Activated T-cell treated with anti-CD3 and anti-CD28 coated beads, Interleukin-2, amount 50 U/mL, for 72 hours (primary cell): ENCODE results near the gene GPR25. TPM values are rescaled to one million over a fixed set of nuclear protein-coding genes. Genes with fewer than 3 reads are reported as not detected.

Experiments used
- ATAC-seq, 2 donors: fragments of 150-1000 bp; cut with Tn5 transposase; replicated peaks in 1 of 2; 2 replicates each; pipeline ENCODE4 v1.10.0; 2021; ENCODE audit warnings: moderate library complexity in 2 of 2, mild to moderate bottlenecking in 1 of 2
- DNase-seq, 2 donors: peaks; one replicate each; pipeline ENCODE4 v3.0.0; 2021 to 2022; ENCODE audit warnings: mixed read lengths in 1 of 2
- H3K27ac Mint-ChIP-seq: one replicate; pipeline ENCODE4 v1.8.0; 2022; ENCODE audit warnings: mild to moderate bottlenecking, moderate library complexity, mixed read lengths
- H3K27me3 Mint-ChIP-seq: one replicate; pipeline ENCODE4 v1.8.0; 2022; ENCODE audit warnings: low read depth, mixed read lengths
- H3K36me3 Mint-ChIP-seq, 2 donors: one replicate each; pipeline ENCODE4 v1.8.0; 2022; ENCODE audit warnings: mixed read lengths in 2 of 2, mild to moderate bottlenecking in 1 of 2; ENCODE audit not compliant: insufficient read depth in 2 of 2
- H3K4me1 Mint-ChIP-seq: one replicate; pipeline ENCODE4 v1.8.0; 2022; ENCODE audit warnings: low read depth, mixed read lengths
- H3K4me3 Mint-ChIP-seq, 2 donors: one replicate each; pipeline ENCODE4 v1.8.0; 2022; ENCODE audit warnings: mild to moderate bottlenecking in 2 of 2, mixed read lengths in 2 of 2, moderate library complexity in 2 of 2
- H3K9me3 Mint-ChIP-seq, 2 donors: one replicate each; pipeline ENCODE4 v1.8.0; 2022; ENCODE audit warnings: mixed read lengths in 2 of 2
- total RNA-seq, 2 donors: library from RNA; stranded (reverse); gene quantifications; one replicate each; pipeline ENCODE4 v1.2.3, GENCODE V29; 2022

Gene GPR25
- total RNA-seq, 2 donors from 2014 or later, result not detected

DNA sequence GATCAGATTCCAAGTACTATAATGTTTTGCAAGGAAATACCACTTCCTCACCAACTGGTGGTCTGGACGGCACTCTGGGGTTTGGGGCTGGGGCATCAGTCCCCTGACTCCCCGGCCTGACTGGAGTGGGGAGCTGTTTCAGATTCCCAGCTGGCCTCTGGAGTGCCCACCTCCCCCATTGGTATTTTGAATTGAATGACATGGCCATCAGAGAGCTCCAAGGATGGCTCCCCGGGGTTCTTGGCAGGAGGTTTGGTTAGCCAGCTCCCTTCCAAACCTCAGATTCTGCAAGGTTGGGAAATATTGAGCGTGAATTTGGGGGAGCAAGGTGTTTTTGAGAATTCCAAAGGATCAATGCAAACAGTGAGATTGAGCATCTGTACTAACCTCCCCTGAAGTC lies 19.8 kb downstream of the GPR25 start:
- Mint-ChIP-seq H3K9me3 (no peaks in the 10 kb centered on the region), H3K27me3 (peaks cover 85% of the 10 kb centered on the region), H3K4me1 (peaks cover 46% of the 10 kb centered on the region), H3K27ac (no peak overlapping the region), H3K36me3 (no peaks in the 10 kb centered on the region), H3K4me3 (no peak overlapping the region)
- ATAC-seq (no peak), DNase-seq (no peak)

- ATAC-seq (no peak), DNase-seq (no peak)
- peaks cover 85% of the 10 kb centered on the region for H3K27me3 Mint-ChIP-seq
- H3K36me3 Mint-ChIP-seq, result no peaks in the 10 kb centered on the region
- no peak overlapping the region for H3K27ac Mint-ChIP-seq
- H3K4me1 Mint-ChIP-seq, result peaks cover 42% of the 10 kb centered on the region
- H3K4me3 Mint-ChIP-seq, result no peak overlapping the region
- H3K9me3 Mint-ChIP-seq, result no peaks in the 10 kb centered on the region
Observed at GRCh38 chr1:200892958-200893357, 20.2 kb downstream of the GPR25 start.

GRCh38 chr1:200893411-200893901 lies 20.7 kb downstream of the GPR25 start:
- H3K9me3 Mint-ChIP-seq, result no peaks in the 10 kb centered on the region
- H3K4me1 Mint-ChIP-seq, result peaks cover 37% of the 10 kb centered on the region
- H3K36me3 Mint-ChIP-seq, result no peaks in the 10 kb centered on the region
- H3K4me3 Mint-ChIP-seq, result no peak overlapping the region
- no peak overlapping the region for H3K27ac Mint-ChIP-seq
- DNase-seq (no peak), ATAC-seq (no peak)
- H3K27me3 Mint-ChIP-seq, result peaks cover 89% of the 10 kb centered on the region

- ATAC-seq, result no peak
- H3K4me3 Mint-ChIP-seq, result no peak within 1 kb of the TSS
- DNase-seq, result no peak
- no peaks in the 10 kb centered on the region for H3K9me3 Mint-ChIP-seq
- no peaks in the 10 kb centered on the region for H3K36me3 Mint-ChIP-seq
- H3K4me1 Mint-ChIP-seq, result peaks cover 23% of the 10 kb centered on the region
- no peak within 1 kb of the TSS for H3K27ac Mint-ChIP-seq
- peaks cover 94% of the 10 kb centered on the region for H3K27me3 Mint-ChIP-seq
Observed at GRCh38 chr1:200894712-200895442, 22.1 kb downstream of the GPR25 start, which contains the start of gene INAVA. Gene INAVA (plus strand): TSS chr1:200894900. CDS start chr1:200898401, 3,501 bp downstream.

- H3K4me3 Mint-ChIP-seq, result no peak overlapping the region
- peaks cover 17% of the 10 kb centered on the region for H3K4me1 Mint-ChIP-seq
- no peak for DNase-seq
- H3K27ac Mint-ChIP-seq, result no peak overlapping the region
- ATAC-seq, result no peak
- H3K36me3 Mint-ChIP-seq, result no peaks in the 10 kb centered on the region
- H3K9me3 Mint-ChIP-seq, result no peaks in the 10 kb centered on the region
- H3K27me3 Mint-ChIP-seq, result peaks cover 96% of the 10 kb centered on the region
Observed at GRCh38 chr1:200895443-200895789, 22.6 kb downstream of the GPR25 start.

DNA sequence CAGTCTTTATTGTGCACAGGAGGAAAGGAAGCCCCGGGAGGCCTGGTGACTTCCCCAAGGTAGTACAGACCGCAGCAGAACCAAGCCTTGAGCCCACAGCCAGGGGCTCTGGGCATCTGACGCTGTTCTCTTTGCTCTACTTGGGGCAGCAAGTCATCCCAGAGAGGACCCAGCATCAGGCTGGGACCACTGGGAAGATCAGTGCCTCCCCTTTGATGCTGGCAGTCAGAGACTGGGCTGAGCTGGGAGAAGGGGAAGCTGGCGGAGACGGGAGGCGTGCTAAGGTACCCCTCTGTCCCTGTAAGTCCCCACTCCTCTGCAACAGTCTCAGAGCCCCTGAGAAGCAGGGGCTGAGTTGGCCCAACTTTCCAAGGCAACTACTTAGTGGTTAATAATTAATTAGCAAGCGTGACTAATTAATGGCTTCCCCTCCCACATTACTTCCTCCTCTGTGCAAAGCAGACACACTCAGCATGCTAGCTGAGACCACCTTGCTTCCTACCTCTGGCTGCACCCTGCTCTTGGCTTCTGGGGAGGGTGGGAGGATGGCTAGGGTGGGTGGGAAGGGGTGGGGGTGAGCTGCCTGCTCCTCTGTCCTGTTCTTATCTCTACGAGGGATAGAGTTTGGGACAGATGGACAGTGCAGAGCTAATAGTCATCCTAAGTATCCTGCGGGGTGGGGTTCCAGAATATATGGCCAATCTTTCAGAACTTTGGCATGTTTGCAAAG lies 23.2 kb downstream of the GPR25 start:
- H3K27me3 Mint-ChIP-seq, result peaks cover 96% of the 10 kb centered on the region
- H3K9me3 Mint-ChIP-seq, result no peaks in the 10 kb centered on the region
- DNase-seq, result no peak
- H3K4me3 Mint-ChIP-seq, result no peak overlapping the region
- H3K36me3 Mint-ChIP-seq, result no peaks in the 10 kb centered on the region
- H3K27ac Mint-ChIP-seq, result no peak overlapping the region
- peaks cover 12% of the 10 kb centered on the region for H3K4me1 Mint-ChIP-seq
- no peak for ATAC-seq

GRCh38 chr1:200896531-200897196 lies 23.9 kb downstream of the GPR25 start:
- H3K9me3 Mint-ChIP-seq, result no peaks in the 10 kb centered on the region
- no peak overlapping the region for H3K4me3 Mint-ChIP-seq
- ATAC-seq (no peak), DNase-seq (no peak)
- H3K27me3 Mint-ChIP-seq, result peaks cover 98% of the 10 kb centered on the region
- H3K27ac Mint-ChIP-seq, result no peak overlapping the region
- no peaks in the 10 kb centered on the region for H3K36me3 Mint-ChIP-seq
- H3K4me1 Mint-ChIP-seq, result peaks cover 7% of the 10 kb centered on the region

DNA sequence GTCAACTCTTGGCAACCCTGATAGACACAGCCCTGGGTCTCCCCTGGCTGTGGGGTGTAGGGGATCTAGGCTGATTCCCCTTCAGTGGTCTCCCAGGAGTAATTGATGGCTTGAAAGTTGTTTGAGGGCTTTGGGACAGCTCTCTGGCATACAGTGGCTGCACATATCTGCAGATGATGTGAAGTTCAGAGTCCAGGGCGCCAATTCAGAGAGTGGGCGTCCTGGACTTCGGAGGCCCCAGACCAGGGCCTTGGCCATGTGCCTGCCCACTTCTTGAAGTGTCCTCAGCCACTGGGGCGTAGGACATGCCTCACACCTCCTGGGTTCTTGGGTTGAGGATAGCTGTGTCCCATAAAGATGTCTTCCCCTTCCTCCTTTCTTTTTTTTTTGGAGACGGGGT lies 24.5 kb downstream of the GPR25 start:
- ATAC-seq (no peak), DNase-seq (no peak)
- Mint-ChIP-seq H3K4me1 (peaks cover under 1% of the 10 kb centered on the region), H3K9me3 (no peaks in the 10 kb centered on the region), H3K27me3 (peaks cover 98% of the 10 kb centered on the region), H3K36me3 (no peaks in the 10 kb centered on the region), H3K4me3 (no peak overlapping the region), H3K27ac (no peak overlapping the region)

- peaks cover 92% of the 10 kb centered on the region for H3K27me3 Mint-ChIP-seq
- H3K27ac Mint-ChIP-seq, result no peak overlapping the region
- no peak for DNase-seq
- H3K4me3 Mint-ChIP-seq, result no peak overlapping the region
- ATAC-seq, result no peak
- H3K9me3 Mint-ChIP-seq, result no peaks in the 10 kb centered on the region
- H3K36me3 Mint-ChIP-seq, result no peaks in the 10 kb centered on the region
- H3K4me1 Mint-ChIP-seq, result no peaks in the 10 kb centered on the region
Observed at GRCh38 chr1:200899015-200899386, 26.2 kb downstream of the GPR25 start.

DNA sequence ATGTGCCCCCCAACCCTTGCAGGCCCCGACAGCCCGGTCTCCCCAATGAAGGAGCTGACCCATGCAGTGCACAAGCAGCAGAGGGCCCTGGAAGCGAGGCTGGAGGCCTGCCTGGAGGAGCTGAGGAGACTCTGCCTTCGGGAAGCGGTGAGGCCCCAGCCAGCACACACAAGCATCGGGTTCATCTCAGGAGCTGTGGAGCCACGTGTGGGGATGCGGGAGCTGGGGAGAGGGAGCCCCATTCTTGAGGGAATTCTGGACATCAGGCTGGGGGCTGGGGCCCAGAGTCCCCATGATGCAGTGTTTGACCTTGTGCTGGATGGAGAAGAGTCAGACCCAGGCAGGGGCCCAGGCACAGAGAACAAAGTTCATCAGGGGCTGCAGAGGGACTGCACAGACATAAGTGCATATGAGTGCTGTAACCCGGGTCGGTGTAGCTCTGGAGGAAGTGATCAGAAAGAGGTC lies 26.7 kb downstream of the GPR25 start:
- ATAC-seq (no peak), DNase-seq (no peak)
- Mint-ChIP-seq H3K4me3 (no peak overlapping the region), H3K36me3 (no peaks in the 10 kb centered on the region), H3K9me3 (no peaks in the 10 kb centered on the region), H3K27me3 (peaks cover 87% of the 10 kb centered on the region), H3K4me1 (no peaks in the 10 kb centered on the region), H3K27ac (no peak overlapping the region)

GRCh38 chr1:200899954-200900867 lies 27.4 kb downstream of the GPR25 start:
- DNase-seq, result no peak
- peaks cover 6% of the 10 kb centered on the region for H3K4me1 Mint-ChIP-seq

GRCh38 chr1:200900877-200901276 lies 28.1 kb downstream of the GPR25 start:
- peaks cover 12% of the 10 kb centered on the region for H3K4me1 Mint-ChIP-seq

More at GRCh38 chr1:200899954-200900867, 27.4 kb downstream of the GPR25 start:
- Mint-ChIP-seq H3K36me3 (no peaks in the 10 kb centered on the region), H3K4me3 (no peak overlapping the region), H3K27ac (no peak overlapping the region), H3K9me3 (no peaks in the 10 kb centered on the region), H3K27me3 (peaks cover 79% of the 10 kb centered on the region)
- no peak for ATAC-seq

More at GRCh38 chr1:200900877-200901276, 28.1 kb downstream of the GPR25 start:
- Mint-ChIP-seq H3K9me3 (no peaks in the 10 kb centered on the region), H3K4me3 (no peak overlapping the region), H3K27ac (no peak overlapping the region), H3K27me3 (peaks cover 73% of the 10 kb centered on the region), H3K36me3 (no peaks in the 10 kb centered on the region)
- ATAC-seq, result no peak
- DNase-seq, result no peak
